Adrenal gland (tissue), 5 donors: ENCODE results near the gene FAM240A.

Experiments
- CTCF ChIP-seq, 6 experiments: fragments of 450-650 bp in 4 of 6; fragments of 200-600 bp in 2 of 6; sonication (generic) in 1 of 6; IDR thresholded peaks; 1 replicate in 5 of 6; 2 replicates in 1 of 6; pipeline versions ENCODE4 v1.5.1 to v1.8.0; 2016 to 2021; ENCODE audit warnings: antibody characterized with exemption in 6 of 6, mild to moderate bottlenecking in 2 of 6, moderate library complexity in 1 of 6
- POLR2A ChIP-seq, 2 donors: fragments of 450-650 bp; IDR thresholded peaks; one replicate each; pipeline ENCODE4 v1.6.1; 2017; ENCODE audit warnings: antibody characterized with exemption in 2 of 2, mild to moderate bottlenecking in 2 of 2, moderate library complexity in 1 of 2
- donor health status: DM: no; HTN: no; CAD: no.

DNA sequence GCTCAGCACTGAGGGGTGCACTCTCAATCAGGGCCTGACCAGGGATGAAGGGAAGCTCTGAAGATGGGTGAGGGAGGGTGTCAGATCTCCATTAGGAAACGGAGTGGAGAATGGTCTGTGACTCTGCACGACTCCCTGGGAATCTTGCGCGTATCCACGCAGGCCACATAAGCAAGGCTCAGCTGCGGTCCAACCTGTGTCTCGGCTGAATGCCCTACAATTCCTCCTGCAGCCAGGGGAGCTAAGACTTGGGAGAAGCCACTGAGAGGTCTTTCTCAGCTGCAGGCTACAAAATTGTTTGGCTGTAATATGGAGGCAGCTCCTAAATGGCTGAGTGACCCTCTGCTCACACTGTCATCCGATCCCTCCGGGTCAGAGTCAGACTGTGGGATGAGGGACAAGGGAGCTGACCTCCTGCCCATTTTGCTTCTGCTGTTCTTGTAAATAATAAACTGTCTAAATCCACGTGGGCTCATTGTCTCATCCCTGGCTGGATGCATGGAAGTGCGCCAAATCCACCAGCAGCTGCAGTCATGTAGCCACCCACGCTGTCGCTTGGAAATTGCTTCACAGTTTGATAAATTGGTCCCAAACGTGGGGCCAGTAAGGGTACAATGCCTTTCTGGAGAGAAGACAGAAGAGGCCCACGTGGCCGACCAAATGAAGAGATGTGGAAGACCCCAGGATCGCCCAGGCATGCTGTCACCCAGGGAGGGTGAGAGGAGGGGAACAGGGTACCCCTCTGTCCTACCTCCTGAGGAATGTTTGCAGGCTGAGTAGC is 50.6 kb downstream of the FAM240A start:
- TF ChIP-seq CTCF (IDR thresholded peaks at IDR 0.05) (no peak), POLR2A (IDR thresholded peaks at IDR 0.05) (no peak)
